Measurements from ENCODE around the gene CYTH4.

Gene CYTH4

DNA sequence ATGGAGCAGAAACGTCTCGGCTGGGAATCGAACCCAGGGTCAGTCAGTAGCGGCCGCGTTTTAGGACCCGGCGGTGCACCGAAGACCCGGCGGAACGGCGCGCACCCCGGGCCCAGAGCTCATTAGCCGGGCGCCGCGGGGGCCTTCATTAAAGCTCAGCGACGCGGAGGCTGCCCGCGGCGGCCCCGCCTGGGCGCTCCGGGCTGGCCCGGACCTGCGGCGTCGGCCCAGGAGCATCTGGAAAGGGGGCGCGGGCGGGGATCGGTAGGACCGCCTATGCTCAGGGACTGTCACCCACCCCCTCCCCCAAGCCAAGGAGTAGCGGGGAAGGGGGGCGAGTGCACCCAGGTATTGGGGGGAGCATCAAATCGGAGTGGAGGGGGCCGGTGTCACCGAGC, 52.2 kb downstream of the CYTH4 start:
- Histone ChIP-seq H3K27me3 (ENCODE audit: low read depth) (peaks cover 42% of the 10 kb centered on the region), H3K4me3 (no peak overlapping the region), H3K36me3 (replicated peaks) (no peaks in the 10 kb centered on the region), H3K4me1 (peaks cover 6% of the 10 kb centered on the region; the same call in 1 of the 2 replicates), H3K9me3 (no peaks in the 10 kb centered on the region)
- in situ Hi-C loops (cut with MboI; ENCODE audit: low sequenced_read_pairs) = no loop called here
- DNase-seq (ENCODE audit: low spot score in 2 of 2) = peak in 1 of 2 experiments; percentile 25

- in situ Hi-C loops (cut with MboI; ENCODE audit: low sequenced_read_pairs) = no loop called here
- H3K27me3 ChIP-seq (ENCODE audit: low read depth) = peaks cover 38% of the 10 kb centered on the region
- no peaks in the 10 kb centered on the region for H3K9me3 ChIP-seq
- H3K4me1 ChIP-seq = peaks cover 6% of the 10 kb centered on the region; the same call in 1 of the 2 replicates
- no peaks in the 10 kb centered on the region for H3K36me3 ChIP-seq (replicated peaks)
- peak; percentile 8 to 71 for DNase-seq (ENCODE audit: low spot score in 2 of 2)
- H3K4me3 ChIP-seq = no peak overlapping the region
These were observed 52.8 kb downstream of the CYTH4 start for GRCh38 chr22:37334859-37335805.

- Histone ChIP-seq H3K9me3 (no peaks in the 10 kb centered on the region), H3K4me3 (no peak overlapping the region), H3K4me1 (peaks cover 6% of the 10 kb centered on the region; the same call in 1 of the 2 replicates), H3K27me3 (ENCODE audit: low read depth) (peaks cover 43% of the 10 kb centered on the region), H3K36me3 (replicated peaks) (no peaks in the 10 kb centered on the region)
- DNase-seq (ENCODE audit: low spot score in 2 of 2) = no peak
- in situ Hi-C loops (cut with MboI; ENCODE audit: low sequenced_read_pairs) = no loop called here
These were observed 53.5 kb downstream of the CYTH4 start for GRCh38 chr22:37335806-37336199.

- DNase-seq (ENCODE audit: low spot score in 2 of 2) = peak in 1 of 2 experiments; percentile 31
These were observed 54.3 kb downstream of the CYTH4 start for GRCh38 chr22:37336579-37336978.

DNA sequence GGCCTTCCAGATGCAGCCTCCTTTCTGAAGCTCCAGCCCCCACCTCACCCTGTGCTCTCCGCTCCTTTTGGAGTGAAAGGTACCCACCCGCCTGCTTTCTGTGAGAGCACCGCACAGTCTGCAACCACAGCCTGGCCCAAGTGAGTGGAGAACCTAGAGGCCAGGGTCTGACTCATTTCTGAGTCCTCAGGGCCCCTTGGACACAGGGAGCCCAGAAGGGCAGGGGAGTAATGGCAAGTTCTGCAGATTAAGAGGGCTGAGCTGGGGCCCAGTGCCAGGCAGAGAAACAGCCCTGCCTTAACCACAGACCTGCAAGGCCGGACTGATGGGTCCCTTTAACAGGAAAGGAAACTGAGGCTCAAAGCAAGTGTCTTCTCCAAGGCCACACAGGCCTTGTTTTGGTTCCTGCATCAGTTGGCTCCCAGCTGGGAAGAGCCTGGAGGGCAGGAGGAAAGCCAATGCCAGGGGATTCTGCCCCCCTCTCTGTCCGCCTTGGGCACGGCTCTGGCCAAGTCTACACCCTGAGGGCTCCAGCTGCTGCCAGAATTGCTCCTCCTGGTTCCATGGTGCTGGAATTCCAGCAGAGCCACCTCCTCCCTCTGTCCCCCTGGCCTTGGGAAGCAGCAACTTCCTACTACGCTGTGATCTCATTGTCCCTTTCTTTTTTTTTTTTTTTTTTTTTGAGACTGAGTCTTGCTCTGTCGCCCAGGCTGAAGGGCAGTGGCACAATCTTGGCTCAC, 55.1 kb downstream of the CYTH4 start:
- H3K4me3 ChIP-seq = no peak overlapping the region
- DNase-seq (ENCODE audit: low spot score in 2 of 2) = no peak
- in situ Hi-C loops (cut with MboI; ENCODE audit: low sequenced_read_pairs) = no loop called here
- peaks cover 46% of the 10 kb centered on the region for H3K27me3 ChIP-seq (ENCODE audit: low read depth)
- H3K9me3 ChIP-seq = no peaks in the 10 kb centered on the region
- H3K36me3 ChIP-seq (replicated peaks) = no peaks in the 10 kb centered on the region
- peaks cover 6% of the 10 kb centered on the region; the same call in 1 of the 2 replicates for H3K4me1 ChIP-seq

More at GRCh38 chr22:37336579-37336978, 54.3 kb downstream of the CYTH4 start:
- Histone ChIP-seq H3K27me3 (ENCODE audit: low read depth) (peaks cover 49% of the 10 kb centered on the region), H3K36me3 (replicated peaks) (no peaks in the 10 kb centered on the region), H3K4me3 (no peak overlapping the region), H3K9me3 (no peaks in the 10 kb centered on the region), H3K4me1 (peaks cover 6% of the 10 kb centered on the region; the same call in 1 of the 2 replicates)
- in situ Hi-C loops (cut with MboI; ENCODE audit: low sequenced_read_pairs) = no loop called here

- H3K27me3 ChIP-seq (ENCODE audit: low read depth) = peaks cover 38% of the 10 kb centered on the region
- in situ Hi-C loops (cut with MboI; ENCODE audit: low sequenced_read_pairs) = no loop called here
- H3K4me1 ChIP-seq = peaks cover 6% of the 10 kb centered on the region; the same call in 1 of the 2 replicates
- H3K36me3 ChIP-seq (replicated peaks) = no peaks in the 10 kb centered on the region
- no peak overlapping the region for H3K4me3 ChIP-seq
- no peak for DNase-seq (ENCODE audit: low spot score in 2 of 2)
- H3K9me3 ChIP-seq = no peaks in the 10 kb centered on the region
These were observed 56.4 kb downstream of the CYTH4 start for GRCh38 chr22:37338539-37339246.

GRCh38 chr22:37340331-37341262, 58.3 kb downstream of the CYTH4 start:
- Histone ChIP-seq H3K4me1 (peaks cover 2% of the 10 kb centered on the region), H3K9me3 (no peaks in the 10 kb centered on the region), H3K4me3 (no peak overlapping the region), H3K27me3 (ENCODE audit: low read depth) (peaks cover 19% of the 10 kb centered on the region), H3K36me3 (replicated peaks) (no peaks in the 10 kb centered on the region)
- no peak for DNase-seq (ENCODE audit: low spot score in 2 of 2)
- in situ Hi-C loops (cut with MboI; ENCODE audit: low sequenced_read_pairs) = no loop called here

GRCh38 chr22:37342065-37342464, 59.8 kb downstream of the CYTH4 start:
- Histone ChIP-seq H3K36me3 (replicated peaks) (no peaks in the 10 kb centered on the region), H3K9me3 (no peaks in the 10 kb centered on the region), H3K4me3 (no peak overlapping the region), H3K4me1 (no peaks in the 10 kb centered on the region; the same call in 1 of the 2 replicates), H3K27me3 (ENCODE audit: low read depth) (peaks cover 11% of the 10 kb centered on the region; the same call in 1 of the 2 replicates)
- in situ Hi-C loops (cut with MboI; ENCODE audit: low sequenced_read_pairs) = no loop called here
- no peak for DNase-seq (ENCODE audit: low spot score in 2 of 2)

DNA sequence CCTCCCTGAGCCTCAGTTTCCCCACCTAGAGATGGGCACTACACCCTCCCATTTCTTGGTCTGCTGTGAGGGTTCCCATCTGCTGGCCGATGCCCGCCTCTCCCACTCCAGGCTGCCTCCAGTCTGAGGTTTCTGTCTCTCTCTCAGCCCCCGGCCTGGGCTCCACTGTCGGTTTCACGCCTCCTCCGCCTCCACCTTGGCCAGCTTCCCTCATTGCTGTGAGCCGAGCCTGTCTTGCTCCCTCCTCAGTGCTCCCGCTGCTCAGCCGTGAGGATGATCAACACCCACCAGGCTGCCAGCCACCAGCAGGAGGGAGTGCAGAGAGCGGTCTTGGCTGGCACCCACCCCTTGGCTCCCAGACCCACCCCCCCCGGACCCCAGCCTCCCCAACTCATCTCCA, 61.0 kb downstream of the CYTH4 start:
- no peak for DNase-seq (ENCODE audit: low spot score in 2 of 2)
- Histone ChIP-seq H3K9me3 (no peaks in the 10 kb centered on the region), H3K27me3 (ENCODE audit: low read depth) (peaks cover 11% of the 10 kb centered on the region; the same call in 1 of the 2 replicates), H3K36me3 (replicated peaks) (no peaks in the 10 kb centered on the region), H3K4me1 (no peaks in the 10 kb centered on the region; the same call in 1 of the 2 replicates), H3K4me3 (no peak overlapping the region)
- in situ Hi-C loops (cut with MboI; ENCODE audit: low sequenced_read_pairs) = no loop called here

DNA sequence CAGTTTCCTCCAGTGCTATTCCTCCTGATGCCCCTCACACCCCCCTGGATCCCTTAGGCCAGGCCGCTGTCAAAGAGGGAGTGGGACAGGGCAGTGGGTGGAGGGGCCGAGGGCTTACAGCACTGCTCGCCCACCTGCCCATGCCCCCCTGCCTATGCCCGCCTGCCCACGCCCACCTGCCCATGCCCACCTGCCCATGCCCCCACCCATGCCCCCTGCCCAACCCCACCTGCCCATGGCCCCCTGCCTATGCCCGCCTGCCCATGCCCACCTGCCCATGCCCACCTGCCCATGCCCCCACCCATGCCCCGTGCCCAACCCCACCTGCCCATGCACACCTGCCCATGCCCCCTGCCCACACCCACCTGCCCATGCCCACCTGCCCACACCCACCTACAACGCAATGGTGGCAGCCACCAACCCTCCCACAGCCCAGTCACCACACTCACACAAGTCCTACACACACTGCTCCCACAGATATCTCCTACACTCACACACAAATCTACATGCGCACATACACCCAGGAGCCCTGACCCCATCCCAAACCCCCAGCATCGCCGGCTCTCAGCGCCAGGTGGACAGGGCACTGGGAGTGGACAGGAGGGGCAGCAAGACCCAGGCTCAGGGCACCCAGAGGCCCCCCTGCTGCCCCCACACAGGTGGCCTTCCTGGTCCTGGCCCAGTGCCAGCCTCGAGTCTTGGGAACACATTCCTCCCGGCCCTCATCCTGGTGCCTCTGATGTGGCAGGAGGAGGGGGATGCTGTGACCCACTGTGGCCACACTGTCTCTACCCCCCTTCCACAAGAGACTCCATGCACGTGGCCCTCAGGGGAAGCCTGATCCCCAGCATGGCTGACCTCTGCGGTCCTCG, 61.8 kb downstream of the CYTH4 start:
- Histone ChIP-seq H3K9me3 (no peaks in the 10 kb centered on the region), H3K36me3 (replicated peaks) (no peaks in the 10 kb centered on the region), H3K27me3 (ENCODE audit: low read depth) (peaks cover 11% of the 10 kb centered on the region; the same call in 1 of the 2 replicates), H3K4me1 (no peaks in the 10 kb centered on the region; the same call in 1 of the 2 replicates), H3K4me3 (no peak overlapping the region)
- in situ Hi-C loops (cut with MboI; ENCODE audit: low sequenced_read_pairs) = no loop called here
- no peak for DNase-seq (ENCODE audit: low spot score in 2 of 2)

GRCh38 chr22:37344735-37345449, 62.6 kb downstream of the CYTH4 start:
- H3K27me3 ChIP-seq (ENCODE audit: low read depth) = peaks cover 11% of the 10 kb centered on the region; the same call in 1 of the 2 replicates

More at GRCh38 chr22:37344735-37345449, 62.6 kb downstream of the CYTH4 start:
- Histone ChIP-seq H3K36me3 (replicated peaks) (no peaks in the 10 kb centered on the region), H3K4me1 (no peaks in the 10 kb centered on the region; the same call in 1 of the 2 replicates), H3K4me3 (no peak overlapping the region), H3K9me3 (no peaks in the 10 kb centered on the region)
- no peak for DNase-seq (ENCODE audit: low spot score in 2 of 2)
- in situ Hi-C loops (cut with MboI; ENCODE audit: low sequenced_read_pairs) = no loop called here
